ENCODE results near the gene CLMN.

CLMN gene

GRCh38 chr14:95290871-95291431 lies 28.8 kb downstream of the CLMN start:
- H3K27me3 ChIP-seq (ENCODE audit: insufficient read depth, low read depth, severe bottlenecking) = no peaks in the 10 kb centered on the region
- H3K36me3 ChIP-seq = peaks cover 2% of the 10 kb centered on the region; the same call in 1 of the 2 replicates
- H3K4me3 ChIP-seq (ENCODE audit: low read depth, low read length) = no peak overlapping the region
- TF ChIP-seq, protein P1, sequence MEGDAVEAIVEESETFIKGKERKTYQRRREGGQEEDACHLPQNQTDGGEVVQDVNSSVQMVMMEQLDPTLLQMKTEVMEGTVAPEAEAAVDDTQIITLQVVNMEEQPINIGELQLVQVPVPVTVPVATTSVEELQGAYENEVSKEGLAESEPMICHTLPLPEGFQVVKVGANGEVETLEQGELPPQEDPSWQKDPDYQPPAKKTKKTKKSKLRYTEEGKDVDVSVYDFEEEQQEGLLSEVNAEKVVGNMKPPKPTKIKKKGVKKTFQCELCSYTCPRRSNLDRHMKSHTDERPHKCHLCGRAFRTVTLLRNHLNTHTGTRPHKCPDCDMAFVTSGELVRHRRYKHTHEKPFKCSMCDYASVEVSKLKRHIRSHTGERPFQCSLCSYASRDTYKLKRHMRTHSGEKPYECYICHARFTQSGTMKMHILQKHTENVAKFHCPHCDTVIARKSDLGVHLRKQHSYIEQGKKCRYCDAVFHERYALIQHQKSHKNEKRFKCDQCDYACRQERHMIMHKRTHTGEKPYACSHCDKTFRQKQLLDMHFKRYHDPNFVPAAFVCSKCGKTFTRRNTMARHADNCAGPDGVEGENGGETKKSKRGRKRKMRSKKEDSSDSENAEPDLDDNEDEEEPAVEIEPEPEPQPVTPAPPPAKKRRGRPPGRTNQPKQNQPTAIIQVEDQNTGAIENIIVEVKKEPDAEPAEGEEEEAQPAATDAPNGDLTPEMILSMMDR (IDR thresholded peaks at IDR 0.05; ENCODE audit: low read depth, low read length) = no peak
- H3K27ac ChIP-seq = no peak overlapping the region
- peak; percentile 26 for DNase-seq
- no peaks in the 10 kb centered on the region for H3K9me3 ChIP-seq (ENCODE audit: severe bottlenecking)

DNA sequence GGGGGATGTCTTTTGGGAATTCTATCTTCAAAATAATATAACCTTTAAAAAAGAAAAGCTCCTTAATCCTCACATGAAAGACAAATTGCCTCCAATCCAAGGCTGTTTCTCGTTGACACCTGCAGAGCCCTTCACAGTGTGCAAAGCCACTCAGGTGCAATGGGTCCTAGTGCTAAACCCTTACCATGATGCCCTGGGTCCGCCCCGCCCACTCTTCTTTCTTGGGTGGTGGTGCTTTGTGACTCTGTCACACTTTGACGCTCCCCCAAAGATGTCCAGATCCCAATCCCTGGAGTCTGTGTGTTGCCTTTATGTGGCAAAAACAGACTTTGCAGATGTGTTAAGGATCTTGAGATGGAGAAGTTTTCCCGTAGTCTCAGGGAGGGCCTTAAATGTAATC lies 29.7 kb downstream of the CLMN start:
- Histone ChIP-seq H3K4me3 (ENCODE audit: low read depth, low read length) (no peak overlapping the region), H3K27me3 (ENCODE audit: insufficient read depth, low read depth, severe bottlenecking) (no peaks in the 10 kb centered on the region), H3K36me3 (peaks cover 2% of the 10 kb centered on the region; the same call in 1 of the 2 replicates), H3K27ac (no peak overlapping the region), H3K9me3 (ENCODE audit: severe bottlenecking) (peaks cover 3% of the 10 kb centered on the region)
- TF ChIP-seq, protein P1 (IDR thresholded peaks at IDR 0.05; ENCODE audit: low read depth, low read length) = no peak
- DNase-seq = no peak

DNA sequence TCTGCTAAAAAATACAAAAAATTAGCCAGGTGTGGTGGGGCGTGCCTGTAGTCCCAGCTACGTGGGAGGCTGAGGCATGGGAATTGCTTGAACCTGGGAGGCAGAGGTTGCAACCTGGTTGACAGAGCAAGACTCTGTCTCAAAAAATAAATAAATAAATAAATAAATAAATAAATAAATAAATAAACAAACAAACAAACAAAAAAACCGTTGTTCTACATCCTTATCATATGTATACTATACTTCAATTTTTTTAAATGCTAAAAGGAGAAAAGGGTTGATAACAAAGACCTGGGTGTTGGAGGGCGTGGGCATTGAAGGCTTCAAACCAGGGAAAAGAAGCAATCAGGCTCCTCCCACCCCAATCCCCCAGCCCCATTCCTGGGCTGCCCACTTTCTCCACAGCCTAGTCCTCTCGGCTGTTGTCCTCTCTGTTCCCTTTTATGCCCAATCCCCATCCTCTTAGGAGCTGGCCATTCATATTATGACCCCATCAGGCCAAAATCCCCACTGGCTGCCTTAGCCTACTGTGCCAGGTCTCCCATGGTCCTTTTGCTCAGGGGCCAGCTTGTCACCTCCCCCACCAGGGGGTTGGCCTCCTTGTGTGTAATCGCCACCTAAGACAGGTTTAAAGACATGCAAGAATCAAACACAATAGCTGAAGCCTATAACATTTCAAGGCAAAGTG lies 30.2 kb downstream of the CLMN start:
- H3K9me3 ChIP-seq (ENCODE audit: severe bottlenecking) = peaks cover 3% of the 10 kb centered on the region
- H3K27ac ChIP-seq = no peak overlapping the region
- TF ChIP-seq, protein P1 (IDR thresholded peaks at IDR 0.05; ENCODE audit: low read depth, low read length) = no peak
- no peak overlapping the region for H3K4me3 ChIP-seq (ENCODE audit: low read depth, low read length)
- DNase-seq = no peak
- H3K36me3 ChIP-seq = peaks cover 2% of the 10 kb centered on the region; the same call in 1 of the 2 replicates
- no peaks in the 10 kb centered on the region for H3K27me3 ChIP-seq (ENCODE audit: insufficient read depth, low read depth, severe bottlenecking)

DNA sequence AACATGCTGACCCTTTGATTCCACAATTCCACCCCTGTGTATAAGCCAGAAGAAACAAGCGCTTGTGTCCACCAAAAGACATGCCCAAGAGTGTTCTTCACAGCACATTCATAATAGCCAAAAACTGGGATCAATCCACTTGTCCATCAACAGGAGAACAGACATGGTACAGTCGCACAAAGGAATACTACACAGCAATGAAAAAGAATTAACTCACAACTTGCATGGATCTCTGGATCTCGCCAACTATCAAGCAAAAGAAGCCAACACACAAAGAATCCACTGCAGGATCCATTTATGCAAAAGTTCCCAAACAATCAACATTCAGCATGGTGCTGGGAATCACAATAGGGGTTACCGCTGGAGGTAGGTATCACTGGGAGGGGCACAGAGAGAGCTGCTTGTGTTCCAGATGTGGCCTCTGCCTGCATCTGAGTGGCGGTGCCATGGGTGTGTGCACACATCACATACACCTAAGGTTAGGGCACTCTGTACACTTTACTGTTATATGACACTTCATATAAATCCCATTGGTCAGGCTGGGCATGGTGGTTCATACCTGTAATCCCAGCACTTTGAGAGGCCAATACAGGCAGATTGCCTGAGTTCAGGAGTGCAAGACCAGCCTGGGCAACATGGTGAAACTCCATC lies 30.9 kb downstream of the CLMN start:
- Histone ChIP-seq H3K9me3 (ENCODE audit: severe bottlenecking) (peaks cover 3% of the 10 kb centered on the region), H3K27ac (no peak overlapping the region), H3K4me3 (ENCODE audit: low read depth, low read length) (no peak overlapping the region), H3K27me3 (ENCODE audit: insufficient read depth, low read depth, severe bottlenecking) (no peaks in the 10 kb centered on the region), H3K36me3 (peaks cover 2% of the 10 kb centered on the region; the same call in 1 of the 2 replicates)
- no peak for DNase-seq
- TF ChIP-seq, protein P1 (IDR thresholded peaks at IDR 0.05; ENCODE audit: low read depth, low read length) = no peak

DNA sequence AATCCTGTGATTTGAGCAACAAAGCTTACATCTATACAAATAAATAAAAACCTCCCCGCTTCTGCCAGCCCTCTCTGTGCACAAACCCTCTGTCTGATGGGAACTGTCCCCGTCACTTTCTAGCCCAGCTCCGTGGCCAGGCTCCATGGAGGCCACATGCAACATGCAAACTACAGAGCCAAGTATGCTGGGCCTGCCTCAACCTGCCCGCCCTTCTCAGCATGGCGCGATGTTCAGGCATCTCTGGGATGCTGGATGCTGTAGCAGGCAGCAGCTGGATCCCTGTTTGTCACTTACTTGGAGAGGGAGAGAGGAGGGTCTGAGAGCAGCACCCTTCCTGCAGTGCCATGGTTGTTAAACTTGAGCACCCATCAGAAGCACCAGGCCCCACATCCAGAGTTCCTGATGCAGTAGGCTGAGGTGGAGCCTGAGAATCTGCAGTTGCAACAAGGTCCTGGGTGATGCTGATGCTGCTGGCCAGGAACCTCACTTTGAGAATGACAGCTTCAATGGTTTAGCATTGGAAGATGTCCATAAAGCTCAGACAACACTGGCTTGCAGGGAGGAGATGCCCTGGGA lies 32.4 kb downstream of the CLMN start:
- Histone ChIP-seq H3K4me3 (ENCODE audit: low read depth, low read length) (no peak overlapping the region), H3K9me3 (ENCODE audit: severe bottlenecking) (peaks cover 3% of the 10 kb centered on the region), H3K27ac (no peak overlapping the region), H3K27me3 (ENCODE audit: insufficient read depth, low read depth, severe bottlenecking) (no peaks in the 10 kb centered on the region), H3K36me3 (peaks cover 2% of the 10 kb centered on the region; the same call in 1 of the 2 replicates)
- TF ChIP-seq, protein P1 (IDR thresholded peaks at IDR 0.05; ENCODE audit: low read depth, low read length) = no peak
- DNase-seq = no peak

Data from WERI-Rb-1 (cell line).